NCI-H2227 treated with DMSO at 0.1 percent for 48 hours (cell line): ENCODE results near the gene UCP1.
A peak's percentile ranks its signal among the peaks of the same experiment; 100 is the strongest.
"Not testable (repeated sequence)": the region's sequence is repeated elsewhere in the genome, so short reads cannot be mapped to it uniquely, and the experiment has no call there.

Experiments
- DNase-seq: peaks from one replicate; lab custom pipeline; 2025; lab: John Stamatoyannopoulos, UW

Gene UCP1

DNA sequence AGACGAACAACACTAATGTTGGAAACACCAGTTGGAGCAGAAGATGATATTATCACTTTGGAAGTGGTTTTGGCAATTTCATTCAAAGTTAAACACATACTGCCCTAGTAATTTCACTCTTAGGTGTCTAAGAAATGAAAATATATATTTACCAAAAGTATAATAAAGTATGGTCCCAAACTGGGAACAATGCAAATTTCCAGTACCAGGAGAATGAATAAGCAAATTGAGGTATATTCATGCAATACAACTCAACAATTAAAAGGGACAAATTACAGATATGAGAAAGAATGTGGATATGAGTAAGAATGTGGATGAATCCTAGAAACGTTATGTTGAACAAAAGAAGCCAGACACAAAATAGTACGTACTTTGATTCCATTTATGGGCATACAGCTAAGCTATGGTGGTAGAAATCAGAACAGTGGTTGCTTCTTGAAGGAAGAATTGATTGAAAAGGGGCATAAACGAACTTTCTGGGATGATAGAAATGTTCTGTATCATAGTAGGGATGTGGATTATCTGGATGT, 34.7 kb downstream of the UCP1 start:
- DNase-seq = no peak

DNA sequence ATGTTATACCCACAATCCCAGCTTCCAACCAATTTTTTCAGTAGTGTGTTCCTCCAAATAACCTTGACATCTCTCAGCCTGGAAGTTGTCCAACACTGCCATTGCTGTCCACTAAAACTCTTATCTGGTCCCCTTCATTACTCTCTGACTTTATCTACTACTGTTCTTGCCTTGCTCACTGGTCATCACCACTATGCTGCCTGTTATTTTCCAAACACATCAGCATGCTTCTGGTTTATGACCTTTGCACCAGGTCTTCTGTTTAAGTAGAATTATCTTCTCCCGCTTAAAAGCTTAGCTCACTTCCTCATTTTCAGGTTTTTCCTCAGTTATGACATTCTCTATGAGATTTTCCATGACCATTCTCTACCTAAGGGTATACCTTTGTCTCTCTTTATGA, 39.3 kb downstream of the UCP1 start:
- no peak for DNase-seq

DNA sequence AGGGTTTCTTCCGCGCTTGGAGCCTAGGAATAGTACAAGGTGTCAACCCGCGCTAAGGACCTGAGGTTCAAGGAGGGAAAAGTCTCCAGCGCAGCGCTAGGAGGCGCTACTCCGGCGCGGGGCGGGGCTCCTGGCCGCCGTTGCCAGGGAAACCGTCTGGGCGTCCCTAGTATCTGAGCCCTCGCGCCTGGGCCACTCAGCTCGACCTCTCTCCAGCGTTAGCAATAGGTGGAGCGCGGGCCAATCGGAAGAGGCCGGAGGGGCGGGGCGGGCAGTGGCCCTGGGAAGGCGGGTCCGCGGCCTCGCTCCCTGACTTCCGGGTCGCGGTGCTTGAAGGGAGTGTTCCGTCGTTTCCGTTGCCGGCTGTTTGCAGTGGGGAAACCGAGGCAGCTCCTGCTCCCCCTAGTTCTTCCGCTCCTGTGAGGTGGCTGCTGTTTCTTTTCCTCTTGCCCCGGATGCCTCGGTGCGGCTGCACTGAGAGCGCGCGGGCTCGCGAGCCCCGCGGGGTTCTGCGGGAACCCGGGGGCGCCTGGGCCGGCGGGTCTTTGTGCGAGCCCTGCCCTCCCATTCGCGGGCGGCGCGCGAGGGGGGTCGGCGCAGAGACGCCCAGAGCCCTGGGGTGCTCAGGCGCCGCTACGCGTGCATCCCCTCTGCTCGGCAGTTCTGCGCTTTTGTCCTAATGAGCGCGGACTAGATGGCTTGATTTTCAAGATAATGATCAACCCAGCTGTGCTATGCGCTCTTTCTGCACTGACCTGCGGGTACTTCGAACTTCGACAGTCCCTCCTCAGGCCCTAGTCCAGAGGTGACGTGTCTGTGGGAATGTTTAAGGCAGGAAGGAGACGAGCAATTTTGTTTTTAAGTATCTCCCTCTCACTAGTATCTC, 44.7 kb downstream of the UCP1 start, which contains the start of gene ELMOD2:
ELMOD2 (plus strand) TSS at position 312 of the 886 bp plus-strand sequence. CDS start 1,261 bp downstream, outside the sequence.
- peak; percentile 93 for DNase-seq

DNA sequence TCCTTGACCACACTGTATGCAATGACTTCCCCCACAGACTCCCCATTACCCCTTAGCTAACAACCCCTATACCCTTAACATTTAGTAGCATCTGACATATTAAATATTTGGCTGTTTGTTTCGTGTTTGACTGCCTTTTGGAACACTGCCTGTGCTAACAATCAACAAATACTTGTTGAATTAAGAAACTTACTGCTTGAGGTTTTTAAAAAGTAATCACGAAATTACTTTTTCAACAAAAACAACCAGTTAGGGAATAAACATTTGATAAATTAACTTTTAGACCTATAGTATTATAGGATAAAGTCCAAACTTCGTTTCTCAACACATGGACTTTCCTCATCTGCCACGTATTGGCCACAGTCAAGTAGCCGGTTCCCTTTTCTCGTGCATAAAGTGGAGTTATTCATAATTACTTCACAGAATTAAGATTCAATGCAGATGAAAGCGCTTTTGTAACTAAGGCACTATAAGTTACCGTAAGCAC, 45.3 kb downstream of the UCP1 start:
- DNase-seq = no peak

DNA sequence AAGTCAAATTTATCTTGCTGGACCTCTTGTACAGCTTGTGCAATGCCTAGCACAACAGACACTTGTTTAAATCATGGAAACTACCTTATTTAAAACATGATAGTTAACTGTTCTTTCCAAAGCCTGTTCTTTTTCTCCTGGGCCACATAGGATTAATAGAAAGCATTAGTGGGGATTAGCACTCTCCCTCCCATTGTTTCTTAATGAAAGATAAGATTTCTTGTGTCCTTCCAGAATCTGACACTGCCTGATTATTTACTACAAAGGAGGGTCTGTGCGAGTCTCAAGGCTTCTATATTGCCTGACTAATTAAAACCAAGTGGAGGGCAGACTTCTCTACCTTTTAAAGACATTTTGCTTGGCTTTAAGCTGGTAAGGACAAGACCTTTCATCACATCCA, 53.3 kb downstream of the UCP1 start:
- no peak for DNase-seq

DNA sequence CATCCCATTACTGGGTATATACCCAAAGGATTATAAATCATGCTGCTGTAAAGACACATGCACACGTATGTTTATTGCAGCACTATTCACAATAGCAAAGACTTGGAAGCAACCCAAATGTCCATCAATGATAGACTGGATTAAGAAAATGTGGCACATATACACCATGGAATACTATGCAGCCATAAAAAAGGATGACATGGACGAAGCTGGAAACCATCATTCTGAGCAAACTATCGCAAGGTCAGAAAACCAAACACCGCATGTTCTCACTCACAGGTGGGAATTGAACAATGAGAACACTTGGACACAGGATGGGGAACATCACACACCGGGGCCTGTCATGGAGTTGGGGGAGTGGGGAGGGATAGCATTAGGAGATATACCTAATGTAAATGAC, 55.0 kb downstream of the UCP1 start:
- not testable (repeated sequence) for DNase-seq
